Heart left ventricle (tissue), 13 donors: ENCODE measurements around the gene IQSEC1.

Source experiments
- CTCF ChIP-seq, 12 donors: fragments of 200-600 bp; sonication (generic) in 4 of 12; IDR thresholded peaks; one replicate each; pipeline versions ENCODE4 v1.5.0 to v1.8.0; 2018 to 2022; ENCODE audit warnings: antibody characterized with exemption in 12 of 12, mild to moderate bottlenecking in 5 of 12
- POLR2A ChIP-seq, 2 donors: fragments of 450-650 bp; IDR thresholded peaks; one replicate each; pipeline ENCODE4 v1.6.1; 2017; ENCODE audit warnings: antibody characterized with exemption in 2 of 2, mild to moderate bottlenecking in 2 of 2, moderate library complexity in 2 of 2
- donor health status: ischemic (EF 13 %, LVEDD 7.1; RV severe dilation, severe dysfunction).
- donor health status: DM: no; HTN: yes; CAD: no.
- donor health status: DM: no; HTN: no; CAD: no.
- donor health status: ischemic (EF 25% LVEDD 6.9; RV normal size, moderate dysfunction).
- donor health status: ischemic (EF 25% LVEDD 5.7; RV mildly dilated, moderate dysfunction).
- donor health status: ischemic (EF 35%, LVEDD 5.7; RV mildly dilated, moderate dysfunction).
- donor health status: nonischemic (EF 11% LVEDD 7.7; RV severe dilation, severe dysfunction).
- donor health status: DM: yes; HTN: yes; CAD: no.
- donor health status: PGD.
- donor health status: ischemic (EF 29% LVEDD 5.4; RV normal size, mild dysfunction).
- donor health status: nonischemic (EF 23%, LVEDD 6.1; RV moderate dilation, normal function).

- TF ChIP-seq CTCF (IDR thresholded peaks at IDR 0.05) (no peak), POLR2A (IDR thresholded peaks at IDR 0.05) (no peak)
Observed at GRCh38 chr3:13046569-13047274, 26.5 kb downstream of the IQSEC1 start.
